ENCODE measurements around the gene SLC6A7.

- TF ChIP-seq, protein P1, sequence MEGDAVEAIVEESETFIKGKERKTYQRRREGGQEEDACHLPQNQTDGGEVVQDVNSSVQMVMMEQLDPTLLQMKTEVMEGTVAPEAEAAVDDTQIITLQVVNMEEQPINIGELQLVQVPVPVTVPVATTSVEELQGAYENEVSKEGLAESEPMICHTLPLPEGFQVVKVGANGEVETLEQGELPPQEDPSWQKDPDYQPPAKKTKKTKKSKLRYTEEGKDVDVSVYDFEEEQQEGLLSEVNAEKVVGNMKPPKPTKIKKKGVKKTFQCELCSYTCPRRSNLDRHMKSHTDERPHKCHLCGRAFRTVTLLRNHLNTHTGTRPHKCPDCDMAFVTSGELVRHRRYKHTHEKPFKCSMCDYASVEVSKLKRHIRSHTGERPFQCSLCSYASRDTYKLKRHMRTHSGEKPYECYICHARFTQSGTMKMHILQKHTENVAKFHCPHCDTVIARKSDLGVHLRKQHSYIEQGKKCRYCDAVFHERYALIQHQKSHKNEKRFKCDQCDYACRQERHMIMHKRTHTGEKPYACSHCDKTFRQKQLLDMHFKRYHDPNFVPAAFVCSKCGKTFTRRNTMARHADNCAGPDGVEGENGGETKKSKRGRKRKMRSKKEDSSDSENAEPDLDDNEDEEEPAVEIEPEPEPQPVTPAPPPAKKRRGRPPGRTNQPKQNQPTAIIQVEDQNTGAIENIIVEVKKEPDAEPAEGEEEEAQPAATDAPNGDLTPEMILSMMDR (IDR thresholded peaks at IDR 0.05): no peak
- TF ChIP-seq EP300 (IDR thresholded peaks at IDR 0.05): no peak
These were observed 7.9 kb upstream of the SLC6A7 start for GRCh38 chr5:150181766-150182545.
